SU-DHL-6 (cell line): ENCODE measurements around the gene NLRP1.

Experiments used
- H2AFZ ChIP-seq: fragments of 200-600 bp; sonication (generic); 2 replicates; pipeline ENCODE4 v1.6.1; 2014; ENCODE audit warnings: low read depth, mild to moderate bottlenecking, moderate library complexity, mixed read lengths, antibody characterized with exemption, low read length; ENCODE audit not compliant: severe bottlenecking
- H3F3A ChIP-seq: fragments of 200-600 bp; shearing (Covaris generic); 2 replicates; pipeline ENCODE4 v1.6.0; 2016; ENCODE audit warnings: antibody characterized with exemption, mild to moderate bottlenecking; ENCODE audit not compliant: insufficient read depth
- H3K27ac ChIP-seq: fragments of 200-600 bp; sonication (generic); 2 replicates; pipeline ENCODE4 v1.5.1; 2016; ENCODE audit warnings: low read depth, mild to moderate bottlenecking, low read length, moderate library complexity, mixed read lengths
- H3K27me3 ChIP-seq: fragments of 200-600 bp; sonication (generic), shearing (Covaris generic); 2 replicates; pipeline ENCODE4 v1.6.0; 2014; ENCODE audit warnings: mild to moderate bottlenecking, low read length
- H3K36me3 ChIP-seq: fragments of 200-600 bp; sonication (generic); 2 replicates; pipeline ENCODE4 v1.6.1; 2014; ENCODE audit warnings: mild to moderate bottlenecking, low read length, mixed read lengths
- H3K4me2 ChIP-seq: fragments of 300-600, 200-600 bp; shearing (Covaris generic), sonication (generic); 2 replicates; pipeline ENCODE4 v1.6.0; 2014; ENCODE audit warnings: low read length, low read depth, mild to moderate bottlenecking; ENCODE audit not compliant: poor library complexity, severe bottlenecking
- H3K4me3 ChIP-seq: fragments of 200-600 bp; sonication (generic); 2 replicates; pipeline ENCODE4 v1.5.1; 2014; ENCODE audit warnings: antibody characterized with exemption, low read length, mild to moderate bottlenecking, mixed read lengths; ENCODE audit not compliant: insufficient read depth, poor library complexity, severe bottlenecking
- H3K79me2 ChIP-seq: fragments of 200-600 bp; sonication (generic); 2 replicates; pipeline ENCODE4 v1.6.1; 2014; ENCODE audit warnings: mild to moderate bottlenecking, low read length, moderate library complexity; ENCODE audit not compliant: insufficient read depth
- H3K9ac ChIP-seq: fragments of 200-600 bp; sonication (generic); 2 replicates; pipeline ENCODE4 v1.7.0; 2014; ENCODE audit warnings: mild to moderate bottlenecking, low read length
- H3K9me2 ChIP-seq: fragments of 200-600 bp; sonication (generic); replicated peaks from 2 replicates; pipeline ENCODE4 v1.6.1; 2014; ENCODE audit warnings: low read length; ENCODE audit not compliant: insufficient read depth
- H3K9me3 ChIP-seq: fragments of 200-600 bp; sonication (generic); 2 replicates; pipeline ENCODE4 v1.6.1; 2014; ENCODE audit warnings: low read length, mixed read lengths; ENCODE audit not compliant: insufficient read depth
- H4K20me1 ChIP-seq: fragments of 200-600 bp; sonication (generic); 2 replicates; pipeline ENCODE4 v1.6.1; 2014; ENCODE audit warnings: low read depth, mild to moderate bottlenecking, antibody characterized with exemption, low read length, moderate library complexity, mixed read lengths
- EZH2phosphoT487 ChIP-seq: fragments of 200-600 bp; sonication (generic), shearing (Covaris generic); conservative IDR thresholded peaks from 2 replicates; pipeline ENCODE4 v1.6.1; 2018; ENCODE audit warnings: mild to moderate bottlenecking, antibody characterized with exemption, low read length, moderate library complexity, mixed read lengths
- TF ChIP-seq, protein P1 (sequence below): fragments of 200-600 bp; sonication (generic); IDR thresholded peaks from one replicate; pipeline ENCODE4 v1.5.1; 2017; ENCODE audit warnings: antibody characterized with exemption, mild to moderate bottlenecking, low read length, moderate library complexity; ENCODE audit not compliant: insufficient read depth, poor library complexity, severe bottlenecking

The NLRP1 gene

DNA sequence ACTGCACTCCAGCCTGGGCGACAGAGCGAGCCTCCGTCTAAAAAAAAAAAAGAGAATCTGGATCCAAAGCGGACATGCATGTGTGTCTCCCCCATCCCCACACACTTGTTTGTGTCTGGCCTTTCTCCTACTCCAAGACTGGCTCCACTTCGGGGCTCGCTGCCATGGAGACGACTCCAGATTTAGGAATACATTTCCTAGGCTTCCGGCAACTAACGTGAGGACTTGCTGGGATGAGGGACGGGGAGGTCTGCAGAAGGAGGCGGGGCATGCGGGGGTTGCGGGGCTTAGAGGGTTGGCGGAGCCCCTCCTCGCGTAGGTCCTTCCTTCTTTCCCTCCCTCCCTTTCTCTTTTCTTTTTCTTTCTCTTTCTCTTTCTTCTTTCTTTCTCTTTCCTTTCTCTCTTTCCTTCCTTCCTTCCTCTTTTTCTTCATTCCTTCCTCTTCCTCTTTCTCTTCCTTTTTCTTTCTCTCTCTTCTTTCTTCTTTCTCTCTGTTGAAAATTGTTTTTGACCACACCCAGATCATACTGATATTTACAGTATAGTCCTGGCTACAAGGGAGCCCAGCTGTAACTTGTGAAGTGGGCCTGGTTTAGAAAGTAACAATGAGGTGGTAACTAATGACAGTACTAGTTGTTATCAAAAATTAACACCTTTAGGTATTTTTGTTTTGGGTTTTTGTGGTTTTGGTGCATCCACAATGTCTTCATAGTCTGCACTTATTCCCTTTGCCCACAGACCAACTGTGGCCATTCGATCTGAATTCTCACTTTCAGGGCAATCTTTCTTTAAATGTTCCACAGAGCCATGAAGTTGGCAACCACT is 72.7 kb downstream of the NLRP1 start:
- H3K27ac ChIP-seq = no peak overlapping the region
- no peaks in the 10 kb centered on the region for H4K20me1 ChIP-seq
- no peaks in the 10 kb centered on the region for H3F3A ChIP-seq
- H3K9me3 ChIP-seq = no peaks in the 10 kb centered on the region
- H3K9ac ChIP-seq = no peak overlapping the region
- H3K9me2 ChIP-seq = no peaks in the 10 kb centered on the region
- no peaks in the 10 kb centered on the region for H3K27me3 ChIP-seq
- H3K4me3 ChIP-seq = no peak overlapping the region
- H3K79me2 ChIP-seq = no peaks in the 10 kb centered on the region
- no peaks in the 10 kb centered on the region for H3K36me3 ChIP-seq
- TF ChIP-seq, protein P1, sequence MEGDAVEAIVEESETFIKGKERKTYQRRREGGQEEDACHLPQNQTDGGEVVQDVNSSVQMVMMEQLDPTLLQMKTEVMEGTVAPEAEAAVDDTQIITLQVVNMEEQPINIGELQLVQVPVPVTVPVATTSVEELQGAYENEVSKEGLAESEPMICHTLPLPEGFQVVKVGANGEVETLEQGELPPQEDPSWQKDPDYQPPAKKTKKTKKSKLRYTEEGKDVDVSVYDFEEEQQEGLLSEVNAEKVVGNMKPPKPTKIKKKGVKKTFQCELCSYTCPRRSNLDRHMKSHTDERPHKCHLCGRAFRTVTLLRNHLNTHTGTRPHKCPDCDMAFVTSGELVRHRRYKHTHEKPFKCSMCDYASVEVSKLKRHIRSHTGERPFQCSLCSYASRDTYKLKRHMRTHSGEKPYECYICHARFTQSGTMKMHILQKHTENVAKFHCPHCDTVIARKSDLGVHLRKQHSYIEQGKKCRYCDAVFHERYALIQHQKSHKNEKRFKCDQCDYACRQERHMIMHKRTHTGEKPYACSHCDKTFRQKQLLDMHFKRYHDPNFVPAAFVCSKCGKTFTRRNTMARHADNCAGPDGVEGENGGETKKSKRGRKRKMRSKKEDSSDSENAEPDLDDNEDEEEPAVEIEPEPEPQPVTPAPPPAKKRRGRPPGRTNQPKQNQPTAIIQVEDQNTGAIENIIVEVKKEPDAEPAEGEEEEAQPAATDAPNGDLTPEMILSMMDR = no peak
- TF ChIP-seq EZH2phosphoT487 = no peak
- H2AFZ ChIP-seq = no peak overlapping the region
- no peak overlapping the region for H3K4me2 ChIP-seq

- H2AFZ ChIP-seq = no peak overlapping the region
- H4K20me1 ChIP-seq = no peaks in the 10 kb centered on the region
- no peaks in the 10 kb centered on the region for H3K9me3 ChIP-seq
- TF ChIP-seq, protein P1 = no peak
- no peaks in the 10 kb centered on the region for H3K27me3 ChIP-seq
- H3K79me2 ChIP-seq = no peaks in the 10 kb centered on the region
- no peaks in the 10 kb centered on the region for H3K36me3 ChIP-seq
- no peak overlapping the region for H3K9ac ChIP-seq
- H3F3A ChIP-seq = no peaks in the 10 kb centered on the region
- no peak overlapping the region for H3K27ac ChIP-seq
- no peak overlapping the region for H3K4me2 ChIP-seq
- H3K9me2 ChIP-seq = no peaks in the 10 kb centered on the region
- no peak overlapping the region for H3K4me3 ChIP-seq
These were observed 73.5 kb downstream of the NLRP1 start for GRCh38 chr17:5510771-5511170.

DNA sequence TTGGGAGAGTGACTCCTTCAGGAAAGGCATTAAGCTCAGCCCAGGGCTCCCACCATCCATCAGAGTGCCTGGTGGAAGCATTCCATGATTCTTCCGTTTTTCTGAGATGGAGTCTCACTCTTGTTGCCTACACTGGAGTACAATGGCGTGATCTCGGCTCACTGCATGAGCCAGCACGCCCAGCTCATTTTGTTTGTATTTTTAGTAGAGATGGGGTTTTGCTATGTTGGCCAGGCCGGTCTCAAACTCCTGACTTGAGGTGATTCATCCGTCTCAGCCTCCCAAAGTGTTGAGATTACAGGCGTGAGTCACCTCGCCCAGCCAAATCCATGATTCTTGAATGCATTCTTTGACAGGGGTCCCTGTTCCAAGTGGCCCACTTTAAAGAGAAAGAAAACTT is 74.8 kb downstream of the NLRP1 start:
- Histone ChIP-seq H3K9me2 (no peaks in the 10 kb centered on the region), H3K27ac (no peak overlapping the region), H2AFZ (no peak overlapping the region), H4K20me1 (no peaks in the 10 kb centered on the region), H3K79me2 (no peaks in the 10 kb centered on the region), H3K9ac (no peak overlapping the region), H3F3A (no peaks in the 10 kb centered on the region), H3K4me3 (no peak overlapping the region), H3K9me3 (no peaks in the 10 kb centered on the region), H3K4me2 (no peak overlapping the region), H3K36me3 (no peaks in the 10 kb centered on the region), H3K27me3 (no peaks in the 10 kb centered on the region)
- TF ChIP-seq, protein P1 = no peak
- no peak for TF ChIP-seq EZH2phosphoT487
